Duodenal mucosa (tissue), 2 donors: Measurements from ENCODE around the gene PLXNA1.

Source experiments
- H3K27ac ChIP-seq: one replicate; pipeline ENCODE4 v1.7.0; 2013; ENCODE audit warnings: low read depth, low read length
- H3K27me3 ChIP-seq, 2 donors: one replicate each; pipeline ENCODE4 v1.7.0; 2013; ENCODE audit warnings: low read length in 2 of 2, control low read depth in 1 of 2; ENCODE audit not compliant: insufficient read depth in 2 of 2, control insufficient read depth in 1 of 2
- H3K36me3 ChIP-seq, 2 donors: one replicate each; pipeline ENCODE4 v1.7.0; 2013; ENCODE audit warnings: low read length in 2 of 2, control low read depth in 1 of 2; ENCODE audit not compliant: insufficient read depth in 2 of 2, control insufficient read depth in 1 of 2
- H3K4me1 ChIP-seq, 2 donors: one replicate each; pipeline ENCODE4 v1.7.0; 2013; ENCODE audit warnings: low read length in 2 of 2, control low read depth in 1 of 2; ENCODE audit not compliant: insufficient read depth in 2 of 2, control insufficient read depth in 1 of 2
- H3K4me3 ChIP-seq, 2 donors: one replicate each; pipeline ENCODE4 v1.7.0; 2013; ENCODE audit warnings: low read length in 2 of 2, low read depth in 1 of 2
- H3K9ac ChIP-seq, 2 donors: one replicate each; pipeline ENCODE4 v1.7.0; 2013; ENCODE audit warnings: low read length in 2 of 2, low read depth in 1 of 2
- H3K9me3 ChIP-seq, 2 donors: one replicate each; pipeline ENCODE4 v1.7.0; 2013; ENCODE audit warnings: low read length in 2 of 2, control low read depth in 1 of 2; ENCODE audit not compliant: control insufficient read depth in 1 of 2

PLXNA1 gene

DNA sequence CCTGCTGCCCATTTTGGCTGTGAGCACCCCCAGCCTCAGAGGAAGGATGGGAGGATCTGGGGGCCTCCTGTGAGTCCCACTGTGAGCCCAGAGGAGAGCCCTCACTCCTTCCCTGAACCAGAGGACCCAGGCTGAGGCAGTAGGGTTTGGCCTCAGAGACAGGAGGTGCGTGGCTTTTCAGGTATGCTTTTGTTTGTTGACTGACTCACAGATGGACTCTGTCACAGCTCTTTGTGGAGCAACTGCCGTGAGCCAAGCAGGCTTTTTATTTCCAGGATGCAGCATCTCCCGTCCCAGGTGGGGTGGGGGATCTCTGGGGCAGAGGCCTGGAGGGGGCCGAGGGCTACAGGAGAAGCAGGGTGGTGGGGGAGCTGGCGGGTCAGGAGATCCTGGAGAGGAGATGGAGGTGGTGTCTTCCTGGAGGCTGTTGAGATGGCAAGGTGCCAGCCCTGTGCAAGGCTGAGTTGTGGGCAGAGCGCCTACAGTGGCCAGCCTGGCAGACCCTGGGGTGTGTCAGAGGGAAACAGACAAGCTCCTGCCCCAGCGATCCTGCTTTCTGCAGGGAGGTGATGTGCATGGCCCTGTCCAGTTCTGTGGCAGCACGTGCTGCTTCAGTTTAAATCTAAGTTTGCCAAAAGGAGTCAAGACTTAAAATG, 24.0 kb downstream of the PLXNA1 start:
- no peaks in the 10 kb centered on the region for H3K4me1 ChIP-seq
- no peak overlapping the region for H3K27ac ChIP-seq
- no peak overlapping the region for H3K9ac ChIP-seq
- no peak overlapping the region for H3K4me3 ChIP-seq
- peaks cover 0 to 3% of the 10 kb centered on the region in 2 donors for H3K36me3 ChIP-seq
- H3K27me3 ChIP-seq = no peaks in the 10 kb centered on the region
- no peaks in the 10 kb centered on the region for H3K9me3 ChIP-seq

DNA sequence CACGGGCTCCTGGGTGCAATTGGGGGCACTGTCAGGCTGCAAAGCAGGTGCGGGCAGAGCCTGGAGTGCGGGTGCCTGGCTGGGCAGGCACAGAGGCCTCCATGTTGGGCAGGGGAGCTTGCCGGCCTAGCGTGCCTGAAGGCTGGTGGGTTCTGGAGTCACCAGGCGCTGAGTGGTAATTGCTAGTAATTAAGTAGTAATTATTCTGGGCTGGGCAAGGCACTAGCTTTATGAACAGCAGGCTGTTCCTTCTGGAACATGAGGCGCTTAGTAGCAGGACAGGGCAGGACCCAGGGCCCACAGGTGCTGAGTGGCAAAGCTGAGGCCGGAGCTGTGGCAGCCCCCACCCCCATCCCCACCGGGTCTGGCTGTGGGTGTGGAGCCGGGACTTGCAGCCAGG, 25.3 kb downstream of the PLXNA1 start:
- no peak overlapping the region for H3K27ac ChIP-seq
- no peaks in the 10 kb centered on the region for H3K9me3 ChIP-seq
- no peak overlapping the region for H3K4me3 ChIP-seq
- peaks cover 0 to 7% of the 10 kb centered on the region in 2 donors for H3K36me3 ChIP-seq
- H3K27me3 ChIP-seq = no peaks in the 10 kb centered on the region
- no peaks in the 10 kb centered on the region for H3K4me1 ChIP-seq
- no peak overlapping the region for H3K9ac ChIP-seq

DNA sequence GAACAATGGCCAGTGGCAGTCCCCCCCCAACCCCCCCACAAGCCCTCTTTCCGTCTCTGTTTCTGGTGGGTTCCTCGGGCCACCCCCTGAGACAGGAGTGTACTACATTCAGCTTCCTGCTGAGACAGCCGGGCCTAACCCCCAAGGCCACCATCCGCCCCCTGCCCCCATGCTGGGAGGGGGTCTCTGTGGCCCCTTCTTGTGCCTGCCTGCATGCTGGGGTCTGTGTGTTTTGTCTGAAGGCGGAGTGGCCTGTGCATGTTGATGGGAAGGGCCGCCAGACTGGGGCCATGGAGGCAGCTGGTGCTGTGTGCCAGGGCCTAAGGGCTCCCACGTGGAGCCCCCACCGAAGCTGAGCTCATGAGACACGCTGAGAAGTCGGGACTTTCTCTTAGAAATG, 26.6 kb downstream of the PLXNA1 start:
- no peak overlapping the region for H3K27ac ChIP-seq
- no peaks in the 10 kb centered on the region for H3K4me1 ChIP-seq
- no peak overlapping the region for H3K4me3 ChIP-seq
- no peaks in the 10 kb centered on the region for H3K27me3 ChIP-seq
- H3K9ac ChIP-seq = no peak overlapping the region
- H3K9me3 ChIP-seq = no peaks in the 10 kb centered on the region
- peaks cover 0 to 7% of the 10 kb centered on the region in 2 donors for H3K36me3 ChIP-seq

DNA sequence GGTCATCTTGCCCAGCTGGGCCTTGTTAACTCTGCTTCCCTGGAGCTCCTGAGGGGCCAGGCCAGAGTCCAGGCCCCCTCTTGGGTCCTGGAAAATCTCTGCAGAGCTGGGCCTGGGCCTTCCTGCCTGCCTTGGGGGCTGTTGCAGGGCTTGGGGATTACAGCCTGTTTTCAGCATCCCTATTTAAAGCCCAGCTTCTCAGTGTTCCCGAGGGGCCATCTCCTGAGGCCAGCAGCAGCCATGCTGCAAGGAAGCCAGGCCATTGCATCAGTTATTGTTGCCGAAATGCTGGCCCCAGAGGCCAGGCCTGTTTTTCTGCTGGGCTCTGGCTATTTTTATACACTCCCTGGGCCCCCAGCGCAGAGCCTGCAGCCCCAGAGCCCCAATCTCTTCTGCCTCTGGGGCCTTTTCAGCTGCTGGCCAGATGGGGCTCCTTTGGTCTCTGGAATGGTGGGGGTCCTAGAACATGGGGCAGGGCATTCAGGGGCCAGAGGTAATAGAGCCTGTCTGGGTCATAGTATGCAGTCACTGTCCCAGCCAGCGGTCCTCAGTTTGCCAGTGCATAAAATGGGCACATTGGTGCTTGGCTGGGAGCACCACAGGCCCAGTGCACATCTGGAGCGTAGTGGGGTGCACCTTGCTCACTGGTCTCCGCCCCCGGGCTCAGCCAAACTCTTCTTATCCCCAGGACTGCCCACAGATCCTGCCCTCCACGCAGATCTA, 28.5 kb downstream of the PLXNA1 start:
- H3K4me3 ChIP-seq = no peak overlapping the region
- no peaks in the 10 kb centered on the region for H3K9me3 ChIP-seq
- H3K4me1 ChIP-seq = no peaks in the 10 kb centered on the region
- H3K36me3 ChIP-seq = peaks cover 0 to 11% of the 10 kb centered on the region in 2 donors
- no peaks in the 10 kb centered on the region for H3K27me3 ChIP-seq
- H3K9ac ChIP-seq = no peak overlapping the region
- no peak overlapping the region for H3K27ac ChIP-seq

DNA sequence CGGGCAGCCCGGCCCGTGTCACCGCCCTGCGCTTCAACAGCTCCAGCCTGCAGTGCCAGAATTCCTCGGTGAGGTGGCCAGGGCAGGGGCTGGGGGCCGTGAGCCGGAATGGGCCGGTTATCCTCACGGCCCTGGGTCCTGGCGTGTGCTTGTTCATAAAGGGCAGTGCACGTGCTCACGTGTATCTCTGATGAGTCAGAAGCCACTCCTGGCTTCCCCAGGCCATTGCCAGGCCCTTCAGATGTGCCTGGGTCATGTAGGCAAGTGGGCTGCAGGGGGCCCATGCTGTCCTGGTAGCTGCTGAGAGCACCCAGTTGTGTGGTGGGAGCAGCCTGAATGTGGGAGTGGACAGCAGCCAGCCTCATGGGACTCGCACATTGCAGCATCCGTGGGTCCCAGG, 29.2 kb downstream of the PLXNA1 start:
- Histone ChIP-seq H3K4me1 (no peaks in the 10 kb centered on the region), H3K36me3 (peaks cover 0 to 17% of the 10 kb centered on the region in 2 donors), H3K9ac (no peak overlapping the region), H3K27me3 (no peaks in the 10 kb centered on the region), H3K9me3 (no peaks in the 10 kb centered on the region), H3K4me3 (no peak overlapping the region), H3K27ac (no peak overlapping the region)

DNA sequence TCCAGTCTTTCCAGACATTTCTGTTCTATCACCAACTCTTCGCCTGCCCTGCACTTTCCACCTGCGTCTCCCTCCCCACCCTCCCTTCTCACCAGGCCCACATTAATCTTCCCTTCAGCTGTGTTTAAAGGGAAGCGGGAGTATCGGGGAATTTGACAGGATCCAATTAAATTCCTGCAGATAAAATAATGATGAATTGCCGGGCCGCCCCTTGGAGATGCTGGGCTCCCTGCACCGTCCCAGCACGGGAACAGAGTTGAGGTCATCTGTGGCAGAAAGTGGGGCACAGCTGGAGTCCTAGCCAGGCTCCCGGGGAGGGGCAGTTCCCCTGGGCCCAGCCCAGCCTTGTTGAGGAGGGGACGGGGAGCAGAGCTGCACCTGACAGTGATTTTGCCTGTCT, 30.3 kb downstream of the PLXNA1 start:
- Histone ChIP-seq H3K9me3 (no peaks in the 10 kb centered on the region), H3K9ac (no peak overlapping the region), H3K4me3 (no peak overlapping the region), H3K36me3 (peaks cover 0 to 25% of the 10 kb centered on the region in 2 donors), H3K27me3 (no peaks in the 10 kb centered on the region), H3K27ac (no peak overlapping the region), H3K4me1 (no peaks in the 10 kb centered on the region)

DNA sequence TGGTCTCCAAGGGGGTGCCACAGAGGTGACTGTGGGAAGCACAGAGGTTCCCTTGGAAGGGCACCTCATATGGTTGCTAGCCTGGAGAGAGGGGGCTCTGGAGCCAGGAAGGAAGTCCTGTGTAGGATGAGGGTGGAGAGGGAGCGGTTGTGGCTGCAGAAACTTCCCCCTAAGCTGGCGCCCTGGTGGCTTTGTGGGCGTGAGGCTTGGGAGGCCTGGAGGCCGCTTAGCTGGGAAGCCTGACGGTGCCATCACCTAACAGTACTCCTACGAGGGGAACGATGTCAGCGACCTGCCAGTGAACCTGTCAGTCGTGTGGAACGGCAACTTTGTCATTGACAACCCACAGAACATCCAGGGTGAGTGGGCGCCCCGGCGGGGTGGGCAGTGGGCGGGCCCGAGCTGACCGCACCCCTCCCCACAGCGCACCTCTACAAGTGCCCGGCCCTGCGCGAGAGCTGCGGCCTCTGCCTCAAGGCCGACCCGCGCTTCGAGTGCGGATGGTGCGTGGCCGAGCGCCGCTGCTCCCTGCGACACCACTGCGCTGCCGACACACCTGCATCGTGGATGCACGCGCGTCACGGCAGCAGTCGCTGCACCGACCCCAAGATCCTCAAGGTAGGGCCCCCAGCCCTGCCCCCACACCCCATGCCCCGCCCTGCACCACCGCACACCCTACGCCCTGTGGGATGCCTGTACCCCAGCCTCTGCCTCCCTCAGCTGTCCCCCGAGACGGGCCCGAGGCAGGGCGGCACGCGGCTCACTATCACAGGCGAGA, 31.0 kb downstream of the PLXNA1 start:
- no peaks in the 10 kb centered on the region for H3K27me3 ChIP-seq
- no peaks in the 10 kb centered on the region for H3K4me1 ChIP-seq
- H3K36me3 ChIP-seq = peaks cover 0 to 32% of the 10 kb centered on the region in 2 donors

DNA sequence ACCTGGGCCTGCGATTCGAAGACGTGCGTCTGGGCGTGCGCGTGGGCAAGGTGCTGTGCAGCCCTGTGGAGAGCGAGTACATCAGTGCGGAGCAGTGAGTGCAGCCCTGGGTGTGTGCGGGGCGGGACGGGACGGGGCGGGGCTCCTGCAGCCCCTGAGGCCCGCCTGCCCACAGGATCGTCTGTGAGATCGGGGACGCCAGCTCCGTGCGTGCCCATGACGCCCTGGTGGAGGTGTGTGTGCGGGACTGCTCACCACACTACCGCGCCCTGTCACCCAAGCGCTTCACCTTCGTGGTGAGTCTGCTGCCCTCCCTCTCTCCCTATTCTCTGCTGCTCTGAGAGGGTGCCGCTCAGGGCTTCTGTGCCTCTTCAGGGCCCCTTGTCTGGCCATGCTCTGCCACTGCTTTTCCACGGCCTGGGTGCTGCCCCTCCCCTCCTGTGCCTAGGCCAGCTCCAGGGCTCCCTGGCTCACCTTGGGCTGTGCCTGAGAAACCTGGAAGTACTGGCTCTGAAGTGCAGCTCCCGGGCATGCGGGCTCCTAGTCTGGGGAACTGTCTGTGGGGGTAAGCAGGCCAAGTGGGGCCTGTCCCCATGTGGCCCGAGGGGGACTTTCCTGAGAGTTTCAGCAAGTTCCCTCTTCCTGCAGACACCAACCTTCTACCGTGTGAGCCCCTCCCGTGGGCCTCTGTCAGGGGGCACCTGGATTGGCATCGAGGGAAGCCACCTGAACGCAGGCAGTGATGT, 31.8 kb downstream of the PLXNA1 start:
- Histone ChIP-seq H3K36me3 (peaks cover 0 to 36% of the 10 kb centered on the region in 2 donors), H3K27me3 (no peaks in the 10 kb centered on the region), H3K9ac (no peak overlapping the region), H3K9me3 (no peaks in the 10 kb centered on the region), H3K4me1 (no peaks in the 10 kb centered on the region), H3K4me3 (no peak overlapping the region), H3K27ac (no peak overlapping the region)

More for the DNA sequence above, 31.0 kb downstream of the PLXNA1 start:
- H3K4me3 ChIP-seq = no peak overlapping the region
- H3K9ac ChIP-seq = no peak overlapping the region
- no peaks in the 10 kb centered on the region for H3K9me3 ChIP-seq
- H3K27ac ChIP-seq = no peak overlapping the region

DNA sequence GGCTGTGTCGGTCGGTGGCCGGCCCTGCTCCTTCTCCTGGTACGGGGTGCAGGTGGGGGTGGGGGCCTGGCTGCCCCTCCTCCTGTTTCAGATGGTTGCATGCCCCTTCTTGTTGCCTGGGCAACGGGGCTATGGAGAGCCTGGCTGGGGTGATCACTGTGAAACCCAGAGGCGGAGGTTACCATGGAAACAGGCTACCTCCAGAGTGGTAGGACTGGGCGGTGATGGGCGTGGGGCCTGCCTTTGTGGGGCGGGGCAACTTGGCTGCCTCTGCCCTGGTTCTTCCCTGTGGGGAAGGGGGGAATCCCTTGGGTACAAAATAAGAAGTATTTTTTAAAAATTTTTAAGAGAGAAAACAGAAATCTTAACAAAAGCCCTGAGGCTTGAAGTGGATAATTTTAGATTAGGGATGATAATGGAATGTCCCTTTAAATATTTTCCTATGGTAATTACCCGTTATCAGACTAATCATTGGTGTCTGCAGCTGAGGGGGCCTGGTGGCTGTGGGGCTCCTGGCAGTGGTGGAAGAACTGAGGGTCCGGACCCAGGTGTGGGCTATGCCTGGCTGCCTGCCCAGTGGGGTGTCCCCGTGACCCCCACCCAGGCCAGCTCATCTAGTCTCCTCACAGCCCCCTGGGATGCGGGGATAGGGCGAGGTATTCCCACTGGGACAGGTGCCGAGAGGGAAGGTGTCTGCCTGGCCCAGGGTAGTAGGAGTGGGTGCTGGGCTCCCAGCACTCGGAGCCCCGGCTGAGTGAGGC, 32.5 kb downstream of the PLXNA1 start:
- Histone ChIP-seq H3K27ac (no peak overlapping the region), H3K36me3 (peaks cover 0 to 42% of the 10 kb centered on the region in 2 donors), H3K4me1 (no peaks in the 10 kb centered on the region), H3K9me3 (no peaks in the 10 kb centered on the region), H3K9ac (no peak overlapping the region), H3K4me3 (no peak overlapping the region), H3K27me3 (no peaks in the 10 kb centered on the region)
